GM12878 (cell line): ENCODE results near the gene NTM.

ENCODE experiments used
- CREM ChIP-seq: IDR thresholded peaks from 2 replicates; pipeline ENCODE4 v1.6.1; 2014; ENCODE audit warnings: antibody characterized with exemption, low read depth
- NFIC ChIP-seq: IDR thresholded peaks from 2 replicates; pipeline ENCODE4 v1.6.1; 2012; ENCODE audit warnings: low read depth, mild to moderate bottlenecking, inconsistent platforms, low read length, moderate library complexity
- POLR2A ChIP-seq: IDR thresholded peaks from 2 replicates; pipeline ENCODE4 v1.6.1; 2011; ENCODE audit warnings: low read depth, mild to moderate bottlenecking, low read length
- SMARCA5 ChIP-seq: fragments of 450-650 bp; IDR thresholded peaks from 2 replicates; pipeline ENCODE4 v1.6.1; 2017; ENCODE audit warnings: mild to moderate bottlenecking
- SMC3 ChIP-seq: IDR thresholded peaks from 2 replicates; pipeline ENCODE4 v1.6.1; 2011; ENCODE audit warnings: low read length, improper control_type of control experiment, borderline replicate concordance
- SPI1 ChIP-seq: IDR thresholded peaks from 2 replicates; pipeline ENCODE4 v1.6.1; 2011; ENCODE audit warnings: low read depth, mild to moderate bottlenecking, low read length, moderate library complexity, borderline replicate concordance; ENCODE audit not compliant: insufficient read depth
- TF ChIP-seq, protein P1 (sequence below): fragments of 150-350 bp; IDR thresholded peaks from 2 replicates; pipeline ENCODE4 v1.6.1; 2014; ENCODE audit warnings: mild to moderate bottlenecking, low read depth, low read length
- TF ChIP-seq, protein P2 (sequence below): IDR thresholded peaks from 2 replicates; pipeline ENCODE4 v1.6.1; 2012; ENCODE audit warnings: low read depth, low read length, improper control_type of control experiment
- TF ChIP-seq, protein P3 (sequence below), 3 experiments: IDR thresholded peaks in 2 of 3; conservative IDR thresholded peaks in 1 of 3; 2 replicates each; pipeline ENCODE4 v1.5.1; 2011; ENCODE audit warnings: low read depth in 3 of 3, low read length in 3 of 3, mild to moderate bottlenecking in 3 of 3, control low read depth in 2 of 3, moderate library complexity in 2 of 3, inconsistent platforms in 1 of 3, mixed read lengths in 1 of 3; ENCODE audit not compliant: control insufficient read depth in 2 of 3, insufficient read depth in 1 of 3; ENCODE audit errors: extremely low read depth in 1 of 3

DNA sequence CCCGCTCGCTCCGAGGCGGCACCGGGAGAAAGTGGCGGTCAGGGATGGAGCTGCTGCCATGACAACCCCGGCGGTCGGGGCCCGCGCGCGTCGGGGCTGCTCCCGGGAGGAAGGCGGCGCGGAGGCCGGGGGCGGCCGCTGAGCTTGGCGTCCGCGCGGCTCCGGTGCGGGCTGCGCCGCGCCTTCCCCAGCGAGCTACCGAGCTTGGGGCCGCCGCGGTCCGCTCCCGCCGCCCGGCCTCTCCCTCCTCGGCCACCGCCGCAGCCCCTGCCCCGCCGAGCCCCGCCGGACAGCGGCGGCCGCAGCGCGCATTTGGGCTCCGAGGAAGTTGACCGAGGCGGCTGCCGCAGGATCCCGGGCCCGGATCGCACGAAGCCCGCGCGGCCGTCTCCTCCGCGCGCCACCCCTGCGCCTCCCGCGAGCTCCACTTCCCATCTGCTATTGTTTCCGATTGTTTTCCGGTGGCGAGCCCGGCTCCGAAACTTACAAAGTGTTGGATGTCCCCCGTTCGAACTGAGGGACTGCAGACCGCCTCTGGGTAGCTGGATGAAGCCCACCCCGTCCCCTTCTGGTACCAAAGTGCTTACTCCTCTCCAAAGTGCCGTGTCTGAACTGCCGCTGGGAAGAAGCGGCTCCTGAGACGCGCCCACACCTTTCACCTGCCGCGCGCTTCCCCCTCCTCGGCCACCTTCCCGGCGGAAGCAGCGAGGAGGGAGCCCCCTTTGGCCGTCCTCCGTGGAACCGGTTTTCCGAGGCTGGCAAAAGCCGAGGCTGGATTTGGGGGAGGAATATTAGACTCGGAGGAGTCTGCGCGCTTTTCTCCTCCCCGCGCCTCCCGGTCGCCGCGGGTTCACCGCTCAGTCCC, 540.3 kb downstream of the NTM start:
- TF ChIP-seq, protein P1, sequence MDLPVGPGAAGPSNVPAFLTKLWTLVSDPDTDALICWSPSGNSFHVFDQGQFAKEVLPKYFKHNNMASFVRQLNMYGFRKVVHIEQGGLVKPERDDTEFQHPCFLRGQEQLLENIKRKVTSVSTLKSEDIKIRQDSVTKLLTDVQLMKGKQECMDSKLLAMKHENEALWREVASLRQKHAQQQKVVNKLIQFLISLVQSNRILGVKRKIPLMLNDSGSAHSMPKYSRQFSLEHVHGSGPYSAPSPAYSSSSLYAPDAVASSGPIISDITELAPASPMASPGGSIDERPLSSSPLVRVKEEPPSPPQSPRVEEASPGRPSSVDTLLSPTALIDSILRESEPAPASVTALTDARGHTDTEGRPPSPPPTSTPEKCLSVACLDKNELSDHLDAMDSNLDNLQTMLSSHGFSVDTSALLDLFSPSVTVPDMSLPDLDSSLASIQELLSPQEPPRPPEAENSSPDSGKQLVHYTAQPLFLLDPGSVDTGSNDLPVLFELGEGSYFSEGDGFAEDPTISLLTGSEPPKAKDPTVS, result no peak
- TF ChIP-seq SMARCA5 (no peak), NFIC (no peak), CREM (no peak), SPI1 (no peak), SMC3 (no peak), POLR2A (no peak)
- TF ChIP-seq, protein P2, sequence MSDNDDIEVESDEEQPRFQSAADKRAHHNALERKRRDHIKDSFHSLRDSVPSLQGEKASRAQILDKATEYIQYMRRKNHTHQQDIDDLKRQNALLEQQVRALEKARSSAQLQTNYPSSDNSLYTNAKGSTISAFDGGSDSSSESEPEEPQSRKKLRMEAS, result no peak
- TF ChIP-seq, protein P3, sequence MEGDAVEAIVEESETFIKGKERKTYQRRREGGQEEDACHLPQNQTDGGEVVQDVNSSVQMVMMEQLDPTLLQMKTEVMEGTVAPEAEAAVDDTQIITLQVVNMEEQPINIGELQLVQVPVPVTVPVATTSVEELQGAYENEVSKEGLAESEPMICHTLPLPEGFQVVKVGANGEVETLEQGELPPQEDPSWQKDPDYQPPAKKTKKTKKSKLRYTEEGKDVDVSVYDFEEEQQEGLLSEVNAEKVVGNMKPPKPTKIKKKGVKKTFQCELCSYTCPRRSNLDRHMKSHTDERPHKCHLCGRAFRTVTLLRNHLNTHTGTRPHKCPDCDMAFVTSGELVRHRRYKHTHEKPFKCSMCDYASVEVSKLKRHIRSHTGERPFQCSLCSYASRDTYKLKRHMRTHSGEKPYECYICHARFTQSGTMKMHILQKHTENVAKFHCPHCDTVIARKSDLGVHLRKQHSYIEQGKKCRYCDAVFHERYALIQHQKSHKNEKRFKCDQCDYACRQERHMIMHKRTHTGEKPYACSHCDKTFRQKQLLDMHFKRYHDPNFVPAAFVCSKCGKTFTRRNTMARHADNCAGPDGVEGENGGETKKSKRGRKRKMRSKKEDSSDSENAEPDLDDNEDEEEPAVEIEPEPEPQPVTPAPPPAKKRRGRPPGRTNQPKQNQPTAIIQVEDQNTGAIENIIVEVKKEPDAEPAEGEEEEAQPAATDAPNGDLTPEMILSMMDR (IDR thresholded peaks at IDR 0.05 in 2 of 3, conservative IDR thresholded peaks at IDR 0.05 in 1 of 3; ENCODE audit: control insufficient read depth in 2 of 3, extremely low read depth in 1 of 3, insufficient read depth in 1 of 3, low read depth in 3 of 3, low read length in 3 of 3), result no peak
